ACC112 (cell line): Measurements from ENCODE around the gene GRB2.
"Not testable (repeated sequence)": the region's sequence is repeated elsewhere in the genome, so short reads cannot be mapped to it uniquely, and the experiment has no call there.

Experiments
- H2AFZ ChIP-seq: fragments of 200-600 bp; sonication (generic); one replicate; pipeline ENCODE4 v1.6.0; 2017; ENCODE audit warnings: antibody characterized with exemption, low read length; ENCODE audit not compliant: unreplicated experiment
- H3K27ac ChIP-seq: fragments of 200-600 bp; sonication (generic); 2 replicates; pipeline ENCODE4 v1.5.1; 2014; ENCODE audit warnings: low read depth, mild to moderate bottlenecking, antibody characterized with exemption, low read length, moderate library complexity
- H3K27me3 ChIP-seq: fragments of 200-600 bp; sonication (generic); 2 replicates; pipeline ENCODE4 v1.6.1; 2014; ENCODE audit warnings: mild to moderate bottlenecking, antibody characterized with exemption, low read length, moderate library complexity, mixed read lengths; ENCODE audit not compliant: insufficient read depth
- H3K36me3 ChIP-seq: fragments of 200-600 bp; sonication (generic); 2 replicates; pipeline ENCODE4 v1.6.1; 2016; ENCODE audit warnings: mild to moderate bottlenecking, antibody characterized with exemption, low read length, moderate library complexity, mixed read lengths; ENCODE audit not compliant: insufficient read depth
- H3K4me1 ChIP-seq: fragments of 200-600 bp; sonication (generic); one replicate; pipeline ENCODE4 v1.6.1; 2016; ENCODE audit warnings: low read length, mixed read lengths; ENCODE audit not compliant: insufficient read depth, unreplicated experiment, control insufficient read depth
- H3K4me3 ChIP-seq: fragments of 200-600 bp; sonication (generic); 2 replicates; pipeline ENCODE4 v1.5.1; 2014; ENCODE audit warnings: mild to moderate bottlenecking, low read depth, low read length
- H3K79me2 ChIP-seq: fragments of 200-600 bp; sonication (generic); one replicate; pipeline ENCODE4 v1.6.0; 2016; ENCODE audit warnings: low read length; ENCODE audit not compliant: control insufficient read depth, unreplicated experiment, insufficient read depth

GRB2 gene

DNA sequence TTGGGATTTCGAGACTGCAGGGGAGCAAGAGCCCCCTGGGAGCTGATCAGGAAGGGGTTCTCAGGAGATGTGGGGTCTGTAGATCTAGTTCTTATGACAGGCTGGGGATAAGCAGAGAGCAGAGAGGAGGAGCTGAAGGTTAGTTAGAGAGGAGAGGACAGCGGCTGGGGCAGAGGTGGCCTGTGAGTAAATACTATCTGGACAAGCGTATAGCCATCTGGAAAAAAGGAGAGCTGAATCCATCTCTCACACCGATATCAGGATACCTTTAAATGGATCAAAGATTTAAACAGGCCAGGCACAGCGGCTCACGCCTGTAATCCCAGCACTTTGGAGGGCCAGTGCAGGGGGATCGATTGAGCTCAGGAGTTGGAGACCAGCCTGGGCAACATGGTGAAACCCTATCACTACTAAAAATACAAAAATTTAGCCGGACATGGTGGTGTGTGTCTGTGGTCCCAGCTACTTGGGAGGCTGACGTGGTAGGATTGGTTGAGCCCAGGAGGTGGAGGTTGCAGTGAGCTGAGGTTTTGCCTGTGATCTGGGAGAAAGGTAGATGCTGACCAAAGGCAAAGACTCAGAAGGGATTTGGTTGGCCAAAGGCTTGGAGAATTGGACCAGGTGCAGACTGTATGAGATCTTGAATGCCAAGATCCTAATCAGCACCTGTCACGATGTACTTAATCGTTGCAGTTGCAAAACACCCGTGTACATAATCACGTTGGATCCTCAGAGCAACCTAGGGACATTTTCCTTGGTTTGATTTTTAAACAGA is 97.3 kb downstream of the GRB2 start:
- H3K27ac ChIP-seq: no peak overlapping the region
- no peak overlapping the region for H3K4me3 ChIP-seq
- H3K27me3 ChIP-seq: no peaks in the 10 kb centered on the region
- no peaks in the 10 kb centered on the region for H3K4me1 ChIP-seq
- H2AFZ ChIP-seq: no peak overlapping the region
- no peaks in the 10 kb centered on the region for H3K79me2 ChIP-seq
- no peaks in the 10 kb centered on the region for H3K36me3 ChIP-seq

DNA sequence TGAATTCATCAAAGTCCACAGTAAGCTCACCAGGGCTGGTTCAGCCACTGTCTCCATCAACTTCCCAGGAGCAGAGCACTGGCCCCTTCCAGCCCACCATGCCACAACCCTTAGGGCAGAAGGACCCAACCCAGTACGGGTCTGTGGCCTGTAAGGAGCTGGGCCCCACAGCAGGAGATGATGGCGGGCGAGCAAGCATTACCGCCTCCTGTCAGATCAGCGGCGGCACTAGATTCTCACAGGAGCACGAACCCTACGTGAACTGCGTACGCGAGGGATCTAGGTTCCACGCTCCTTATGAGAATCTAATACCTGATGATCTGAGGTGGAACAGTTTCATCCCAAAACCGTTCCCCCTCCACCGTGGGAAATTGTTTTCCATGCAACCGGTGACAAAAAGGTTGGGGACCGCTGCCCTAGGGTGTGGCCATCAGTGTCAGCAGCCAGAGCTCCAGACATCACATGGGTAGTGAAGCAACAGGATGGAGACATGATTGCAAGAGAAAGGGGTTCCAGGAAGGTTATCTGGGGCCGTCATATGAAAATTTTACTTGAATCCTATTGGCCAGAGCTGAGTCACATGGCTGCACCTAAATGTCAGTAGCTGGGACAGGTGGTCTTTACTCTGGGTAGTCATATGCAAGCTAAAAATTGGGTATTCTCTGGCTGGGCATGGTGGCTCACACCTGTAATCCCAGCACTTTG is 103.8 kb downstream of the GRB2 start:
- H3K4me3 ChIP-seq: no peak overlapping the region
- H3K36me3 ChIP-seq: no peaks in the 10 kb centered on the region
- no peak overlapping the region for H2AFZ ChIP-seq
- H3K79me2 ChIP-seq: no peaks in the 10 kb centered on the region
- no peaks in the 10 kb centered on the region for H3K27me3 ChIP-seq
- H3K27ac ChIP-seq: no peak overlapping the region
- H3K4me1 ChIP-seq: no peaks in the 10 kb centered on the region

DNA sequence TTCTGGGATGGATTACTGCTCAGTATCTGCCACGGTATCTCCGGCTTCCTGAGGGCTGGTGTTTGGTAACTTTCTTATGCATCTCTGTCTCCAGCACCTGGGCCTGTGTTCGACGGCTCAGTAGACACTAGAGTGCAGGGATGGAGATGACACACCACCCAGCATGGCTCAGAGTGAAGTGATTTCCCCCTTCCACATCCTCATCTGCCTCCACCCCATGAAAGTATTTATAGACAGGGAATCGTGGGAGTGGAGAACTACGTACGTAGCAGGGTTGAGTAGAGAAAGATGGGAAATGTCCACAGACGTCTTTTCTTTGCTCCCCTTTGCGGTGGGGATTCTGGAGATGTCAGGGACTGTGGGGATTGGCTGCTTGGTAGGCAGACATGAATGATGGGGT is 104.4 kb downstream of the GRB2 start:
- Histone ChIP-seq H3K4me3 (no peak overlapping the region), H3K36me3 (no peaks in the 10 kb centered on the region), H3K79me2 (no peaks in the 10 kb centered on the region), H2AFZ (no peak overlapping the region), H3K27me3 (no peaks in the 10 kb centered on the region), H3K27ac (no peak overlapping the region), H3K4me1 (no peaks in the 10 kb centered on the region)

DNA sequence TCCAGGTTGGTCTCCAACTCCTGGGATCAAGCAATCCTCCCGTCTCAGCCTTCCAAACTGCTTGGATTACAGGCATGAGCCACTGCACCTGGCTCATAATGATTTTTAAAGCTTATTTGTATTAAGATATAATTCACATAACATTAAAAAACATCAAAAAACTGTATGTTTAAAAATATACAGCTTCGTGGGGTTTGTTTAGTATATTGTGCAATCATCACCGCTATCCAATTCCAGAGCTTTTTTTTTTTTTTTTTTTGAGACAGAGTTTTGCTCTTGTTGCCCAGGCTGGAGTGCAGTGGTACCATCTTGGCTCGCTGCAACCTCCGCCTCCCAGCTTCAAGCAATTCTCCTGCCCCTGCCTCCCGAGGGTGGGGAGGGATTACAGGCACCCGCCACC is 105.2 kb downstream of the GRB2 start:
- Histone ChIP-seq H3K4me3 (no peak overlapping the region), H3K27ac (no peak overlapping the region), H3K79me2 (no peaks in the 10 kb centered on the region), H3K27me3 (no peaks in the 10 kb centered on the region), H3K4me1 (no peaks in the 10 kb centered on the region), H3K36me3 (no peaks in the 10 kb centered on the region), H2AFZ (no peak overlapping the region)

DNA sequence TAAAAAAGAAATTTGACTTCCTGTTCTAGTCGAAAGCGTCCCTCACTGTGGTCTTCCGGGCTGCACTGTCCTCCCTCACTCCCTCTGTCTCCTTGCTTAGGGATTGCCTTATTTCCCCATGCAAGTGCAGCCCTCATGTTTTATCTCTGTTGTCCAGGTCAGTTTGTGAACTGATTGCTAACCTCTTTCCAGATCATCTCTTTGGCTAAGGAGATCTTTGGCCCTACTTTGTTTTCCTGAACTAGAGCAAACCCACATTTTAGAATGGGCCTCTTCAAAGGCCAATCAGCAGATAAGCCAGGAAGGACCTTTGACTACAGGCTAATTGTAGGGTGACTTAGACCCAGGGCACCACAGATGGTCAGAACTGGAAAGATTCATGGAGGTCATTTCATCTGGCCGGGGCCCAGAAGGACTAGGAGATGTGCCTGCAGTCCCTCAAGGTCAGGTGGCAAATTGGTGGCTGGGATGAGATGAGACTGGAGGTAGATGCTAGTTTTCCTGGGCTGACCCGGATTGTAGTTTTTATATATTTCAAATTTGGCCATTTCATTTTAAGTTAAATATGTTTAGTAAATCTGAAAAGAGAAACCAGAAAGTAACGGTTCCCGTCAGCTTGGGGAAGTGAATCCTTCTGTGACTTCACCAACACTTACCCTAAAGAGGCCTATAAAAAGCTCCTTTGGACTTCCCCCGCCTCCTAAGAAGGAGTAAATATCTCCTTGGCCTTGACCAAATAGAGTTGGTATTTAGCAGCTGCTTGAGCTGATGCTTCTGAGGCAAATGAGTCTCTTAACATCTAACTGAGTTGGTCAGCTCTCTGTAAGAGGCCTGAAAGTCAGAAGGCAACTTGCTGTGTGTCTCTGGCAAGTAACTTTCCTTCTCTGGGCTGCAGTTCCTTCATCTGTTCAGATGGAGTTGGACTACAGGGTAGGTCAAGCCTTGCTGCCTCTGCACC is 110.0 kb downstream of the GRB2 start:
- Histone ChIP-seq H3K79me2 (no peaks in the 10 kb centered on the region), H2AFZ (no peak overlapping the region), H3K36me3 (no peaks in the 10 kb centered on the region), H3K4me3 (no peak overlapping the region), H3K4me1 (no peaks in the 10 kb centered on the region), H3K27me3 (no peaks in the 10 kb centered on the region), H3K27ac (no peak overlapping the region)

- not testable (repeated sequence) for H3K27ac ChIP-seq, H2AFZ ChIP-seq, H3K36me3 ChIP-seq, H3K4me3 ChIP-seq, H3K79me2 ChIP-seq, H3K27me3 ChIP-seq, H3K4me1 ChIP-seq
Measured at GRCh38 chr17:75292810-75293448, 112.5 kb downstream of the GRB2 start.

- H3K4me1 ChIP-seq: peaks cover 4% of the 10 kb centered on the region
- H3K27ac ChIP-seq: peak overlapping the region; percentile 94
- peak overlapping the region; percentile 90 for H3K4me3 ChIP-seq
Measured at GRCh38 chr17:75289832-75290337, 115.6 kb downstream of the GRB2 start.

GRCh38 chr17:75289115-75289831 is 116.2 kb downstream of the GRB2 start, which contains the start of gene SLC25A19:
SLC25A19 (minus strand) TSS chr17:75289433; CDS start chr17:75286764, 2,669 bp downstream.
- H3K79me2 ChIP-seq: no peaks in the 10 kb centered on the region
- no peaks in the 10 kb centered on the region for H3K36me3 ChIP-seq
- H3K27me3 ChIP-seq: no peaks in the 10 kb centered on the region
- peak within 1 kb of the TSS; percentile 90 for H3K4me3 ChIP-seq
- peaks cover 4% of the 10 kb centered on the region for H3K4me1 ChIP-seq
- peak within 1 kb of the TSS; percentile 94 for H3K27ac ChIP-seq
- H2AFZ ChIP-seq: peak within 1 kb of the TSS; percentile 87

More at GRCh38 chr17:75289832-75290337, 115.6 kb downstream of the GRB2 start:
- peak overlapping the region; percentile 62 for H2AFZ ChIP-seq
- no peaks in the 10 kb centered on the region for H3K36me3 ChIP-seq
- H3K79me2 ChIP-seq: no peaks in the 10 kb centered on the region
- no peaks in the 10 kb centered on the region for H3K27me3 ChIP-seq

GRCh38 chr17:75288770-75289114 is 116.7 kb downstream of the GRB2 start:
- H3K79me2 ChIP-seq: no peaks in the 10 kb centered on the region
- no peak overlapping the region for H3K27ac ChIP-seq
- H3K27me3 ChIP-seq: no peaks in the 10 kb centered on the region
- peaks cover 4% of the 10 kb centered on the region for H3K4me1 ChIP-seq
- H3K4me3 ChIP-seq: peak overlapping the region; percentile 90
- peak overlapping the region; percentile 87 for H2AFZ ChIP-seq
- no peaks in the 10 kb centered on the region for H3K36me3 ChIP-seq
